ENCODE results near the gene CENPH.
"Not testable (repeated sequence)": the region's sequence is repeated elsewhere in the genome, so short reads cannot be mapped to it uniquely, and the experiment has no call there.

Gene CENPH

DNA sequence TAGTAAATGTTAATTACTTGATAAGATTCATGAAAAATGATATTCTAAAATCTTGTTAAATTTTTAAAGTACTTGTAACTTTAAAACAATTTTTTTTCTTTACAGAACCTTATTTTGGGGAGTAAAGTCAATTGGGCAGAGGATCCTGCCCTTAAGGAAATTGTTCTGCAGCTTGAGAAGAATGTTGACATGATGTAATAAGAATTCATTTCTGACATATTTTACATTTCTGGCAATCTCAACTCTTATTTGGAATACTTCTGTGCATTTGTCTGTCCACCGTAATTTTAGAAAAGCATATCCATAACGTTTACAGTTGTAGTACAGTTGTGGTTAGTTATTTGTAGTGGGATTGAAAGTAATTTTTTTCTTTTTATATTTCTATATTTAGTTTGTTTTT, 20.2 kb downstream of the CENPH start:
- no peak for DNase-seq

DNA sequence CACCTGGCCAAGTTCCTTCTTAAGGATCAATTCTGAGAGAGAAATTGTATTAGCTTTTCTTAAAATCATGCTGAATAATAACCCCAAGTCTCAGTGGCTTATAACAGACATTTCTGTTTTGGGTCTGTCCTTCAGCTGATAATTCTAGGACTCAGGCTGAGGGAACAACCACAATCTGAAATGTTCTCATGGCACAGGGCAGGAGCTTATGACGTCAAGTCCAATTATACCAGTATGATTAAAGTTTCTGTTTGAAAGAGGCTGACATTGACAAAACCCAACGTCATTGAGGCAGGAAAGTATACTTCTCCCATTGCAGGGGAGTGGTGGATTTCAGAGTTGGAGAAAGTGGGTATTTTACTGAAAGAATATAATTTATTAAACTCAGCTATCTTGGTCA, 21.8 kb downstream of the CENPH start:
- DNase-seq = no peak

DNA sequence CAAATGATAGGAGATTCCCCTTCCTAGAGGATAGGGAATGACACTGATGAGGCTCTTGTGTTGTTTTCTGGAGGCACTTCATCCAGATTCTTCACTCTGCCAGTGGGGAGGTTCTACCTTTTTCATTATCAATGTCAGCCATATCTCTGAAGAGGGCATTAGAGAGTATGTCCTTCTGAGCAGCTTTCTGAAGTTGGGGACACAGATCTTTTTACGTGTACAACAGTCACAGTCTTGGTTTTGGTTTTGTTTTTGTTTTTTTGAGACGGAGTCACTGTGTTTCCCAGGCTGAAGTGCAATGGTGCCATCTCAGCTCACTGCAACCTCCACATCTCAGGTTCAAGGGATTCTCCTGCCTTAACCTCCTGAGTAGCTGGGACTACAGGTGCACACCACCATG, 22.6 kb downstream of the CENPH start:
- DNase-seq = no peak

DNA sequence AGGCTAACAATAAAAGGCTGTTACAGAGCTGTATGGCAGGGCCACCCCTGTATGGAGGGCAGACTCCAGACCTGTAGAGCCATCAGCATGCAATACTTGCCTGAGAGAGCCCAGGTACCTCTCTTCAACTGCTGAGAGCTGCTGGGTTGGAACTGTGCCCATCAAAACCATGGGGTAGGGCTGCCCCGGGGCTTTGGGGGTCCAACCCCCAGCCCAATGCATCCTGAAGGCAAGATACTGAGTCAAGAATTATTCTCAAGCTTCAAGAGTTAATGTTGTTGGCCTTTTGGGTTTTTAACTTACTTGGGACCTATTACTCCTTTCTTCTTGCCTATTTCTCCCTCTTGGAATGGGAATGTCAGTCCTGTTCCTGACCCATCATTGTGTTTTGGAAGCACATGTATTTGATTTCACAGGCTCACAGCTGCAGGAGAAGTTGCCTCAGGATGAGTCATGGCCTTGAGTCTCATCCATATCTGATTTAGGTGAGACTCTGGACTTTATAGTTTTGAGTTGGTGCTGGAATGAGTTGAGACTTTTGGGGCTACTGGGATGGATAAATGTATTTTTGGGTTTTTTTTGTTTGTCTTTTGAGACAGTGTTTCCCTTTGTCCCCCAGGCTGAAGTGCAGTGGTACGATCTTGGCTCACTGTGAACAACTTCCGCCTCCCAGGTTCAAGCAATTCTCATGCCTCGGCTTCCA, 24.3 kb downstream of the CENPH start:
- DNase-seq = no peak

DNA sequence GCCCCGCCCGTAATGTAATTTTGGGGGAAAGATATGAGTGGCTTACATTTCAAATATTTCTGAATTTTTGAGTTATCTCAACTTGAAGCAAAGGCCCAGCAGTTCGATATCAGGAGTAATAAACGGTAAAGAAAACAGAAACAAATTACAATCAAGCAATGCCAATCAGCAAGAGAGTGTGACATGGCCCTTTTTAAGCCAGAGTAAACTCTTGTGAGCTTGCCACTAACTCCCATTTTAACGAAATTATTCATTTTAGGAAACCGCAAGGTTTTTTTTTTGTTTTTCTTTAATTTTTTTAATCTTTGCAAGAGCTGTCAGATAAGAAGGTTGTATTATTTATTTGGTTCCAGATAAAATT, 27.7 kb downstream of the CENPH start:
- no peak for DNase-seq

DNA sequence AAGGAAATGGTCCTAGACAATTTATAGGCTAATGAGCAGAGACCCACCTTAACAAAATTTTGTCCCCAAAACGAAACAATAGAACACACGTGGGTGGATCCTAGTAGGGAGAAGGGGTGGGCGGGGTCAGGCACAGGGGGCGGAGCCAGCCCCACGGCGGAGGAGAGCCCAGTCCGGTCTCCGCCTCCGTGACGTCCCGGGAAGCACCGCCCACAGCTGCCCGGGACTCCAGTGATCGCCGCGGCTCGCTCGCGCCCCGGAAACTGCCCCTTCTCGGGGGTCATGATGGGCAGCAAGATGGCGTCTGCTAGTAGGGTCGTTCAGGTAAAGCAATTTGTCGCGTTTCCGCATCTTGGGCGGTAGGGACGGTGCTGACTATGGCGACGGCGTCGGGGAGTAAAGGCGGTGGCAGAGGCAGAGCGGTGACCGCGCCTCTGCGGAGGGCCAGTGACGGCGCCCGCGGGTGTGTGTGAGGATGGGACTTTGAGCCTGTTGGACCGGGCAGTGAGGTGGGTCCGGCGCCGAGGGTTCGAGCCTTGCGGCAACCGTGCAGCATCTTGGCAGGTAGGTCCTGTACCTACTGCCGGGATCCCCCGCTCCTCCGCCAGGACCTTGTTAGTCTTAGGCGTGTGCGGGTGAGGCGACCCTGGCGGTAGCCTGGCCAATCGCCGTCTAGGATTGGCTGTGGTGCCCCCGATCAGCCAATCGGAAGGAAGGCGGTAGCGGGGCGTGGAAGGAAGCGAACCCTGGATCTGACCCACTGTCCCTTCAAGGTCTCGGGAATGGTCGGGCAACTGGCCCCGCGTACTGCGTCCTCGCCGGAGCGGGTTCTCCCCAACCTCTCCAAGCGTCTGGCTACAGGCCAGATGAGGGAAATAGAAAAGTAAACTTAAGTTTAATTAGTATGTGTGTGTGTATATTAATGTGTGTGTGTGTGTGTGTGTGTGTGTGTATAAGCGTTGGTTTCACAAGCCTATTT, 28.5 kb downstream of the CENPH start:
- peak; percentile 54 to 98 (median 93) for DNase-seq

DNA sequence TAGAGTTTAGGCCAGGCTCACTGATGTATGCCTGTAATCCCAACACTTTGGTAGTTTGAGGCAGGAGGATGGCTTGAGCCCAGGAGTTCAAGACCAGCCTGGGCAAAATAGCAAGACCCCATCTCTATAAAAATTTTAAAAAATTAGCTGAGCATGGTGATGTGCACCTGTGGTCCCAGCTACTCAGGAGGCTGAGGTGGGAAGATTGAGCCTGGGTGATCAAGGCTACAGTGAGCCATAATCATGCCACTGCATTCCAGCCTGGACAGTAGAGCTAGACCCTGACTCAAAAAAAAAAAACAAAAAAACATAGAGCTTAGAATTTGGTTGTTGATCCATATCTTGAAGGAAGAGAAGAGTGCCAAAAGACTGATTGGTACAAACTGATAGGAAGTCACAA, 30.6 kb downstream of the CENPH start:
- DNase-seq = no peak

DNA sequence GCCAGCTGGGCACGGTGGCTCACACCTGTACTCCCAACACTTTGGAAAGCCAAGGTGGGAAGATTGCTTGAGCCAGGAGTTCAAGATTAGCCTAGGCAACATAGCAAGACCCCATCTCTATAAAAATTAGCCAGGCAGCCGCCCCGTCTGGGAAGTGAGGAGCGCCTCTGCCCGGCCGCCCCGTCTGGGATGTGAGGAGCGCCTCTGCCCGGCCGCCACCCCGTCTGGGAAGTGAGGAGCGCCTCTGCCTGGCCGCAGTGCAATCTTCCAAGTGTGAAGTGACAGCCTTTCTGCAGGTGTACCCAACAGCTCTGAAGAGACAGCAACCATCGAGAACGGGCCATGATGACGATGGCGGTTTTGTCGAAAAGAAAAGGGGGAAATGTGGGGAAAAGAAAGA, 31.0 kb downstream of the CENPH start:
- not testable (repeated sequence) for DNase-seq

DNA sequence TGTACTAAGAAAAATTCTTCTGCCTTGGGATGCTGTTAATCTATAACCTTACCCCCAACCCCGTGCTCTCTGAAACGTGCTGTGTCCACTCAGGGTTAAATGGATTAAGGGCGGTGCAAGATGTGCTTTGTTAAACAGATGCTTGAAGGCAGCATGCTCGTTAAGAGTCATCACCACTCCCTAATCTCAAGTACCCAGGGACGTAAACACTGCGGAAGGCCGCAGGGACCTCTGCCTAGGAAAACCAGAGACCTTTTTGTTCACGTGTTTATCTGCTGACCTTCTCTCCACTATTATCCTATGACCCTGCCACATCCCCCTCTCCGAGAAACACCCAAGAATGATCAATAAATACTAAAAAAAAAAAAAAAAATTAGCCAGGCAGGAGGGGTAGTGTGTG, 31.4 kb downstream of the CENPH start:
- DNase-seq = not testable (repeated sequence)

DNA sequence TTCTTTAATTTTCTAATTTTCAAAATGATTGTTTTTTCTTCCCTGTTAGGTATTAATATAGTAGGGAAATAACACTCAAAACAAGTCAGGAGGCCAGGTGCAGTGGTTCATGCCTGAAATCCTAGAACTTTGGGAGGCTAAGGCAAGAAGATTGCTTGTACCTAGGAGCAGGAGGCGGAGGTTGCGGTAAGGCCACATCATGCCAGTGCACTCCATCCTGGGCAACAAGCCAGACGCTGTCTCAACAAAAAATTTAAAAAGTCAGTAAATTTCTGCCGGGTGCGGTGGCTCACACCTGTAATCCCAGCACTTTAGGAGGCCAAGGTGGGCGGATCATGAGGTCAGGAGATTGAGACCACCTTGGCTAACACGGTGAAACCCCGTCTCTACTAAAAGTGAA, 35.1 kb downstream of the CENPH start:
- DNase-seq = no peak

DNA sequence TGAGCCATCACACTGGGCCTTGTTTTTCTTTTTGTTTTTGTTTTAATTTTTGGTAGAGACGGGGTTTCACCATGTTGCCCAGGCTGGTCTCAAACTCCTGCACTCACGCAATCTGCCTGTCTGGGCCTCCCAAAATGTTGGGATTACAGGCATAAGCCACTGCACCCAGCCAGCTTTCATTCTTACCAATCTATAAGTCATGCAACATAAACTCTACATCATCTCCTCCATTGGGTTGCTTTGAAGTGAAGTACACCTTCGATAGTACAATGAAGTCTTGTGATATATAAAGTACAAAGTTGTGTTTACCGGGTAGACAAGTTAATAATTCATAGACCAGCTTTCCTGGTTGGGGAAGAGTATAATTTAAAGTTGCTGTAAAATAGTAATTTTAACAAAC, 36.5 kb downstream of the CENPH start:
- DNase-seq = no peak

DNA sequence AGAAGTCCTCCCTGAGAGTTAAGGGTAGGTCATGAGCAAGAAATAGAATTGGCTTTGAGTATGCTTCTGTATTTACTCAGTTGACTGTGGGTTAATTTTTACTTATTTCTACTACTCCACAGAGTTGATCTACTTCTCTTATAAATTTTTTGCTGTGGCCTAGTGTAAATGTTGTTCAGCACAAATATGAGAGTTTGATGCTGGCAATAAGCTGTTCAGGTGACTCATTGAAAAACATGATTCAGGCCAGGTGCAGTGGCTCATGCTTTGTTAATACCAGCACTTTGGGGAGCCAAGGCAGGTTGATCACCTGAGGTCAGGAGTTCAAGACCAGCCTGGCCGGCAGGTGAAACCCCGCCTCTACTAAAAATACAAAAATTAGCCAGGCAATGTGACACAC, 40.8 kb downstream of the CENPH start:
- no peak for DNase-seq

DNA sequence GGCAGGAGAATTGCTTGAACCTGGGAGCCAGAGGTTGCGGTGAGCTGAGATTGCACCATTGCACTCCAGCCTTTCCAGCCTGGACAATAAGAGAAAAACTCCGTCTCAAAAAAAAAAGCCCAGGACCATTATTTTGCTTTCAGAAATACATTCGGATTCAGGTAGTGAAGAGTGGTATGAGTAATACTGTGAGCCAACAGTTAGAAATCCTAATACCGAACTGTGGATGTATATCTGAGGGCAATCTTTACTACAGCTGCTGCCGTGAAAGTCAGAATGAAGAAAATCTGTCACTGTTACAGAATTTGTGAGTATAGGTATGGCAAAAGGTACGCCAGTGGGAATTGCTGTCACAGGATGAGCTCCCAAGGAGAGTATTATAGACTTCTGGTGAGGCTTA, 41.9 kb downstream of the CENPH start:
- DNase-seq = no peak

DNA sequence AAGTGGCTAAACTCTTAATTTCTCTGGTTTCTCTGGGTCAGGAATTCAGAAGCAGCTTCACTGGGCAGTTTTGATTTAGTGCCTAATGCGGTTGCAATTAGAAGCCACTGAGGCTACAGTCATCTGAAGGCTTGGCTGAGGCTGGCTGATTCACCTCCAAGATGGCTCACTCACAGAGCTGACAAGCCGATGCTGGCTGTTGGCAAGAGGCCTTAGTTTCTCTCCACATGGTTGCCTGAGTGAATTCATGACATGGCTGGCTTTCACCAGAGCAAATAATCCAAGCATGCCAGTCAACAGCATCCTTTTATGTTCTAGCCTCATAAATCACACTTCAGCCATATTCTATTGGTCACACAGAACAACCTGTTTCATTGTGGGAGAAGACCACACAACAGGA, 42.5 kb downstream of the CENPH start:
- DNase-seq = peak in 8 of 51 donors; percentile 1 to 51 (median 12)

DNA sequence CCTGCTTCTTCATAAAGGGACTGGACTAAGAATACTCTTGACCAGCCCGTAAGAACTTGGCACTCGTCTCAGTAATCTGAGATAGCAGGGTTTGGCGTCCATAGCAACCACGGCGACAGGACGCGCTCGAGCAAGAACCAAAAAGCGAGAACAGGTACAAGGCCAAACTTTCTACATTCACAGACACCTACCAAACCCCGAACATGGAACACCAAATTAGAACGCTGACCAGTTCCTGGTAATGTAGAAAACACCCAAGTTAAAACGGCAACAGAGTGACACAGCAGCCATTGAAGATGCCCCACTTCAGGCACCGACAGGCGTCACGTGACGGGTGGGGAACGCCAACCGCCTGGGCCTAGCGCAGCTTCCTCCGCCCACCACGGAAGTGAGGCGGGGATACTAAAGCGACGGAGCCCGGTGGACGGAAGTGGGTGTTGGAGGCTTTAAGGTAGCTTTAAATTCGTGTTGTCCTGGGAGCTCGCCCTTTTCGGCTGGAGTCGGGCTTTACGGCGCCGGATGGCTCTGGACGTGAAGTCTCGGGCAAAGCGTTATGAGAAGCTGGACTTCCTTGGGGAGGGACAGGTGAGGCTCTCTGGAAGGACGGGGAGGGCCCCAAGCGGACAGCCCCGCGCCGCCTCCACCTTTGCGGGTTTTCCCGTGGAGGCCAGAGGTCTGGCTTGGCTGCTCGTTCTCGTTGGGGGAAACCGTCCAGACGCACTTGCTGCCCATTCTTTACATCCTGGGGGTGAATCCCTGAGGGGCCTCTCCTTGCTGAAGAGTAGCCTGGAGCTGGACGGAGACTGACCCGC, 45.3 kb downstream of the CENPH start, which contains the start of gene CDK7:
CDK7 (plus strand) TSS at position 430 of the 812 bp plus-strand sequence; CDS start at position 520, 90 bp downstream.
- peak; percentile 60 to 95 (median 87) for DNase-seq

DNA sequence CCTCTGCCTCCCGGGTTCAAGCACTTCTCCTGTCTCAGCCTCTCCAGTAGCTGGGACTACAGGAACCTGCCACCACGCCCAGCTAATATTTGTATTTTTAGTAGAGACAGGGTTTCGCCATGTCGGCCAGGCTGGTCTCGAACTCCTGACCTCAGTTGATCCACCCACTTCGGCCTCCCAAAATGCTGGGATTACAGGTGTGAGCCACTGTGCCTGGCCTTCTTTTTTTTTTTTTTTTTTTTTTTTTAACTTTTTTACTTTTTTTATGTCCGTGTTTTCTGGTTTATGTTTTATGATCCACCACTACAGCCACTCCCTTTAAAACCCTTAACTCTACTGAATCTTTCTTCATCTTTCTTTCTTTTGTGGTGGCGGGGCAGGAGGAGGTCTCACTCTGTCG, 47.4 kb downstream of the CENPH start:
- not testable (repeated sequence) for DNase-seq

DNA sequence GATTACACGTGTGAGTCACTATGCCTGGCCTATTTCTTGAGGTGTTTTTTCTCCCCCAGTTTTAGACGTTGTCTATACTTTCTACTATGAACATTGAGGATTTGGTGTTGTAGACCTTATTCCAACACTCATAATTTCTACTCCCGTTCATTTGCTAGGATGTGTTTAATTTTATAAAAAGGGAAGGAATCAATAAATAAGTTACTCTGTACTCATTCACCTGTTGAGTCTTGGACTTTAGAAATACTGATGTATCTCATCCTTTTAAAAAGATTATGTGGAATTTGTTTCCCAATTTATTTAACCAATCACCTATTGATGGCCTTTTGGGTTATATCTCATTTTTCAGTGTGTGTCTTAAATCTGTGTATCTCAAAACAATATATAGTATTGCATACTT, 48.5 kb downstream of the CENPH start:
- no peak for DNase-seq

DNA sequence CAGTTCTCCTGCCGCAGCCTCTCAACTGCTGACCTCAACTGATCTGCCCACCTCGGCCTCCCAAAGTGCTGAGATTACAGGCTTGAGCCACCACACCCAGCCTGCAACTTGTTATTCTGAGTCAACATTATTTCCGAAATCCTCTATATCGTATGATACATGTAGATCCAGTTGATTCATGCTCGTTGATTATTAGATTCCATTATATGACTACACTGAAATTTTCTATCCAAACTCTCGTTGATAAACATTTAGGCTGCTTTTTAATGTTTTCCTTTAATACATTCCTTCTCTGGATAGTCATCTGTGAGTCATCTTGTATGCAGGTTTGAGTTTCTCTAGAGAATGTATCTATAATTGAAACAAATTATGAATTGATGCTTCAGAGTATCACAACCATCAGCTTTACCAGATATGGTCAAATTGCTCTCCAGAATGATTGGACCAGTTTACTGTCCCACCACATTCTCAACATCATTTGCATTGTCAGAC, 49.4 kb downstream of the CENPH start:
- DNase-seq = no peak

DNA sequence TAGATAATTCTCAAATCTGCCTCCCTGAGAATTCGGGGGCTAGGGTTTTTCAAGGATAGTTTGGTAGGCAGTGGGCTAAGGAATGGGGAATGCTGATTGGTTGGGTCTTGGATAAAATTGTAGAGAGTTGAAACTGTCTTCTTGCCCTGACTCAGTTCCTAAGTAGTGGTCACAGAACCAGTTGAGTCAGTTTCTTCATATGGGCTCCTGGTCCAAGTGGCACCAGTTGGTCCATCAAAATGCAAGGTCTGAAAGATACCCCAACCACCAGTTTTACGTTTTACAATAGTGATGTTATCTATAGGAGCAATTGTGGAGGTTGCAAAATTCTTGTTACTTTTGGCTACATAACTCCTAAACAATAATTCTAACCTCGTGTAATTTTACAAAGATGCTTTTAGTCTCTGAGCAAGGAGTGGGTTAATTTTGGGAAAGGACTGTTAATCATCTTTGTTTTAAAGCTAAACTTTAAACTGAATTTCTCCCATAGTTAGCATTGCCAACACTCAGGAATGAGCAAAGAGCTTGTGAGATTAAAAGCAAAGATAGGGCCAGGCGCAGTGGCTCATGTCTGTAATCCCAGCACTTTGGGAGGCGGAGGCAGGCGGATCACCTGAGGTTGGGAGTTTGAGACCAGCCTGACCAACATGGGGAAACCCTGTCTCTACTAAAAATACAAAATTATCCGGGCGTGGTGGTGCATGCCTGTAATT, 53.0 kb downstream of the CENPH start:
- DNase-seq = no peak

DNA sequence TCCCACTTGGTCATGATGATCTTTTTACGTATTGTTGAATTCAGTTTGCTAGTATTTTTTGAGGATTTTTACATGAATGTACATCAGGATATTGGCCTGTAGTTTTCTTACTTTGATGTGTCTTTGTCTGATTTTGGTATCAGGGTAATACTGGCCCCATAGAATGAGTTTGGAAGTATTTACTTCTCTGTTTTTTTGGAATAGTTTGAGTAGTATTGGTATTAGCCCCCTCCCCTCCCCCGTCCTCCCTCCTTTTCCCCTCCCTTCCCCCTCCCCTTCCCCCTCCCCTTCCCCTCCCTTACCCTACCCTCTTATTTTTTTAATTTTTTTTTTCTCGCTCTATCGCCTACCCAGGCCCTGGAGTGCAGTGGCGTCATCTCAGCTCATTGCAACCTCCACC, 55.6 kb downstream of the CENPH start:
- no peak for DNase-seq

DNA sequence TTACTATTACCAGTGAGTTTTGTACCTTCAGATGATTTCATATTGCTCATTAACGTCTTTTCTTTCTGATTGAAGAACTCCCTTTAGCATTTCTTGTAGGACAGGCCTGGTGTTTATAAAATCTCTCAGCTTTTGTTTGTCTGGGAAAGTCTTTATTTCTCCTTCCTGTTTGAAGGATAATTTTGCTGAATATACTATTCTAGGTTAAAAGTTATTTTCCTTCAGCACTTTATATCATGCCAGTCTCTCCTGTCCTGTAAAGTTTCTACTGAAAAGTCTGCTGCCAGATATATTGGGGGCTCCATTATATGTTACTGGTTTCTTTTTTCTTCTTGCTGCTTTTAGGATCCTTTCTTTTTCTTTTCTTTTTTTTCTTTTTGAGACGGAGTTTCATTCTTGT, 58.6 kb downstream of the CENPH start:
- DNase-seq = no peak

All from hypothalamus (tissue), 51 donors.